Adrenal gland (tissue), 5 donors: ENCODE results near the gene PSME4.

Experiments used
- POLR2A ChIP-seq, 2 donors: fragments of 450-650 bp; IDR thresholded peaks; one replicate each; pipeline ENCODE4 v1.6.1; 2017; ENCODE audit warnings: antibody characterized with exemption in 2 of 2, mild to moderate bottlenecking in 2 of 2, moderate library complexity in 1 of 2
- TF ChIP-seq, protein P1 (sequence below), 6 experiments: fragments of 450-650 bp in 4 of 6; fragments of 200-600 bp in 2 of 6; sonication (generic) in 1 of 6; IDR thresholded peaks; 1 replicate in 5 of 6; 2 replicates in 1 of 6; pipeline versions ENCODE4 v1.5.1 to v1.8.0; 2016 to 2021; ENCODE audit warnings: antibody characterized with exemption in 6 of 6, mild to moderate bottlenecking in 2 of 6, moderate library complexity in 1 of 6
- donor health status: DM: no; HTN: no; CAD: no.

DNA sequence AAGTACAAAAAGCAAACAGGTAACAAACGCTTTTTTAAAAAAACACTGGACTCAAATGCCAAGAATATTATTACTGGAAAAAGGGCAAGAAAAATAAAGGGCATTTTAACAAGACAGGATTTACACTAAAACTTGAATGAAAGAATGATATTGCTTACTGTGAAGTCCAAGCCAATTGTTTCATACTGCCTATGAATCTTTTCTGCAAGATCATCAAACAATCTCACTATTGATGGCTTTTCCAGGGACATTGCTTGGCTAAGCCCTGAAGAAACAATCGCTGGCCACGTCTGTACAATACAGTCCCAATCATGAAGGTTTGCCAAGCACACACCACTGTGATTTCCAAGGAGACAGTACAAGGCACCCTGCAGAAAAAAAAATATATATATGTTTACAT is 69.6 kb downstream of the PSME4 start:
- TF ChIP-seq, protein P1, sequence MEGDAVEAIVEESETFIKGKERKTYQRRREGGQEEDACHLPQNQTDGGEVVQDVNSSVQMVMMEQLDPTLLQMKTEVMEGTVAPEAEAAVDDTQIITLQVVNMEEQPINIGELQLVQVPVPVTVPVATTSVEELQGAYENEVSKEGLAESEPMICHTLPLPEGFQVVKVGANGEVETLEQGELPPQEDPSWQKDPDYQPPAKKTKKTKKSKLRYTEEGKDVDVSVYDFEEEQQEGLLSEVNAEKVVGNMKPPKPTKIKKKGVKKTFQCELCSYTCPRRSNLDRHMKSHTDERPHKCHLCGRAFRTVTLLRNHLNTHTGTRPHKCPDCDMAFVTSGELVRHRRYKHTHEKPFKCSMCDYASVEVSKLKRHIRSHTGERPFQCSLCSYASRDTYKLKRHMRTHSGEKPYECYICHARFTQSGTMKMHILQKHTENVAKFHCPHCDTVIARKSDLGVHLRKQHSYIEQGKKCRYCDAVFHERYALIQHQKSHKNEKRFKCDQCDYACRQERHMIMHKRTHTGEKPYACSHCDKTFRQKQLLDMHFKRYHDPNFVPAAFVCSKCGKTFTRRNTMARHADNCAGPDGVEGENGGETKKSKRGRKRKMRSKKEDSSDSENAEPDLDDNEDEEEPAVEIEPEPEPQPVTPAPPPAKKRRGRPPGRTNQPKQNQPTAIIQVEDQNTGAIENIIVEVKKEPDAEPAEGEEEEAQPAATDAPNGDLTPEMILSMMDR (IDR thresholded peaks at IDR 0.05), result no peak
- no peak for TF ChIP-seq POLR2A (IDR thresholded peaks at IDR 0.05)
